Hematopoietic multipotent progenitor cell treated with erythropoietin and hydrocortisone succinate and interleukin-3 and kit ligand, for 4 days (in vitro differentiated cells): ENCODE data around the gene MUC20.
"Not testable (repeated sequence)": the region's sequence is repeated elsewhere in the genome, so short reads cannot be mapped to it uniquely, and the experiment has no call there.

ENCODE experiments used
- DNase-seq: peaks from one replicate; pipeline ENCODE4 v3.0.0-alpha.2; 2015

Gene MUC20

GRCh38 chr3:195731356-195731905 is 10.7 kb downstream of the MUC20 start:
- DNase-seq: no peak

GRCh38 chr3:195732940-195733339 is 12.2 kb downstream of the MUC20 start:
- DNase-seq: no peak

GRCh38 chr3:195735036-195735695 is 14.4 kb downstream of the MUC20 start:
- DNase-seq: no peak

- DNase-seq: no peak
These were observed 16.2 kb downstream of the MUC20 start for GRCh38 chr3:195736866-195737490.

DNA sequence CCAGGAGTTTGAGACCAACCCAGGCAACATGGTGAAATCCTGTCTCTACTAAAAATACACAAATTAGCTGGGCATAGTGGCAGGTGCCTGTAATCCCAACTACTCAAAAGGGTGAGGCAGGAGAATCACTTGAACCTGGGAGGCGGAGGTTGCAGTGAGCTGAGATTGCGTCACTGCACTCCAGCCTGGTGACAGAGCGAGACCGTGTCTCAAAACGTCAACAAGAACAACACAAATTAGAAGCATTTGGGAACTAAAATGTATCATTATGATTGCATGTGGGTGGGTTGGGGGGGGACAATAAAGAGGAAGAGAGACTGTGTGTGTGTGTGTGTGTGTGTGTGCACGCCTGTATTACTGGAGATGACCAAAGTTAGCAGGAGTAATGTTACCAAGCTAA is 17.0 kb downstream of the MUC20 start:
- DNase-seq: not testable (repeated sequence)

GRCh38 chr3:195738274-195739044 is 17.7 kb downstream of the MUC20 start:
- DNase-seq: no peak

- DNase-seq: no peak
These were observed 18.9 kb downstream of the MUC20 start for GRCh38 chr3:195739561-195740111.

DNA sequence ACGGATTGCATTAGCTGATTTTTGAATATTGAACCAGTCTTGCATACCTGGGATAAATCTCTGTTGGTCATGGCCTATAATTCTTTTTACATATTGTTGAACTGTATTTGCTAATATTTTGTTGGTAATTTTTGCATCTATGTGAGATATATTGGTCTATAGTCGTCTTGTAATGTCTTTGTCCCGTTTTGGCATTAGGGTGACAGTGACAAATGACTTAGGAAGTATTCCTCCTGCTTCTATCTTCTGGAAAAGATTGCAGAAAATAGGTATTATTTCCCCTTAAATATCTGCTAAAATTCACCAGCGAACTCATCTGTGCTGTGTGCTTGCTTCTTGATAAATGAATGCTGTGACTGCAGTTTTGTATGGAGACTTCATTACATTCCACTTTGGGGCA is 23.7 kb downstream of the MUC20 start:
- DNase-seq: no peak

GRCh38 chr3:195746346-195746745 is 25.6 kb downstream of the MUC20 start:
- DNase-seq: no peak

- no peak for DNase-seq
These were observed 26.0 kb downstream of the MUC20 start for GRCh38 chr3:195746751-195747150.

GRCh38 chr3:195748661-195749060 is 27.9 kb downstream of the MUC20 start:
- no peak for DNase-seq

GRCh38 chr3:195749101-195749500 is 28.3 kb downstream of the MUC20 start:
- DNase-seq: not testable (repeated sequence)

DNA sequence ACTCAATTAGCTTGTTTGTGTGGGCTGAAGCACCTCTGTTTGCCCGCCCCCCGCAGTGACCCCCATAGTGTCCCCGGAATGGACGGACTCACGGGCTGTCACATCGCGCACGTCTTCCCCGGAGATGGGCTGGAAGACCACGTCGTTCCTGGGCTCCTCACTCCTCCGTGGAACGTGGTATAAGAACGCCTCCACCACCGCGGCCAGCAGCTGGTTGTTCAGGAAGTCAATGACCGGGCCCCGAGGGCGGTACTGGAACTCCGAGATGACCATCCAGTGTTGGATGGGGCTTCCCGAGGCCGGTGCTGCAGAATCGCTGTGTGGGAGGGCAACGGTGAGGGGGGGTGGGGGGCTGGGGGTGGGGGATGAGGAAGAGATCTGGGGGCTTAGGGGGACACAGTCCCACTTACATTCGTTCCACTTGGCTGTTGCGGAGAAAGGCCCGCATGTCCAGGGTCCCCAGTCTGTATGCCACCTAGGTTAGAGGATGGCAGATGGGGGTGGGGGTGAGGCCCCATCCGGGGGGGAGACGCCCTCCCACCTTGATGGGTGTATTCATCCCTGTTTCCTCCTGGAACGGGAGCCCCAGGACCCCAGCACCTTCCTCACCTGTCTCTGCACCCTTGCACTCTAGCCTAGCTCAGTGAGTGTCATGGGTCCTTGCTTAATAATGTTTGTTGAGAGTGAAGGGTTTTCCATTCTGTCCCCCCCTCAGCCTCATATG is 30.2 kb downstream of the MUC20 start:
- no peak for DNase-seq

- no peak for DNase-seq
These were observed 30.8 kb downstream of the MUC20 start for GRCh38 chr3:195751560-195751959.

- no peak for DNase-seq
These were observed 31.3 kb downstream of the MUC20 start for GRCh38 chr3:195752066-195752465.

DNA sequence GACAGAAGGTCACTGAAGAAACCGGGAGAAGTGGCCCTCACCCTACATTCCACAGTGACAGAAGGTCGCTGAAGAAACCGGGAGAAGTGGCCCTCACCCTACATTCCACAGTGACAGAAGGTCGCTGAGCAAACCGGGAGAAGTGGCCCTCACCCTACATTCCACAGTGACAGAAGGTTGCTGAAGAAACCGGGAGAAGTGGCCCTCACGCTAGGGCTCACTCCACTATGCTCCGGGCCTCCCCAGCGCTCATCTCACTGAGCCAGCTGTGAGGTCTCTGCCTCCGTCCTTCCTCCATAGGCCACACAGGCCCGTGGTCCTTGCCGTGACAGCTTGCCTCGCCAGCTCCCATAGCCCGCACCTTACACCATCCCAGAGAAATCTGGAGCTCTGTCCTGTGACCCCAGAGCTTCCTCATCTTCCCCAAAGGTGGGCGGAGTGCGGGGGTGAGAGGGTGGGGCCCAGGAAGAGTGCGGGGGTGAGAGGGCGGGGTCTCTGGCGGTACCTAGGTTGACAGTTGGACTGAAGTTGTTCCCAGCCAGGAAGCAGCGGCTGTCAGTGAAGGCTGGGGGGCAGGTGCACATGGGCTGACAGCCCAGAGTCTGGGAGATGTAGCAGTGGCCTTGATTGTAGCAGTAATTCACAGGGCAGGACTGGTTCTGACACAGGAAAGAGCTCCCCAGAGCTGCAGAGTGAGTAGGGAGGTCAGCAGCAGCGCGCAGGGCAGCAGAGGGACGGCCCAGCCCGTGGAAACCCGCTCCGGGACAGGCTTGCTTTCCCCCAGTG is 32.0 kb downstream of the MUC20 start:
- DNase-seq: no peak

DNA sequence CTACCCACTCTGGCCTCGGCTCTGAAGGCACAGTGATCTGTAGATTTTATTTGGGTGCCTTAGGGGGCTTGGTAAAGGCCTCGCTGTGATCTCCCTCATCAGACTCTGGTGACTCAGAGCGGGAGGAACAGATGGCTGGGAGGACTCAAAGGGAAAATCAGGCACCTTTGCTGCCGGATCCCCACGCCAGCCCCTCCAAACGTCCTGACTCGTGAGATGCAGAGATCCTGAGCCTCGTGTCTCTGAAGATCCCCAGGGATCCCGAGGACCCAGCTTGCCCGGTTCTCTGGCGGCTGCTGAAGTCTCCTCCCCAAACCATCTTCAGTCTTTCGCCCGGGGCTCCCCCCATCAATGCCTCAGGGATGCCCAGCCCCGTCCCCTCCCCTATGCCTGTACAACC is 32.8 kb downstream of the MUC20 start:
- no peak for DNase-seq

DNA sequence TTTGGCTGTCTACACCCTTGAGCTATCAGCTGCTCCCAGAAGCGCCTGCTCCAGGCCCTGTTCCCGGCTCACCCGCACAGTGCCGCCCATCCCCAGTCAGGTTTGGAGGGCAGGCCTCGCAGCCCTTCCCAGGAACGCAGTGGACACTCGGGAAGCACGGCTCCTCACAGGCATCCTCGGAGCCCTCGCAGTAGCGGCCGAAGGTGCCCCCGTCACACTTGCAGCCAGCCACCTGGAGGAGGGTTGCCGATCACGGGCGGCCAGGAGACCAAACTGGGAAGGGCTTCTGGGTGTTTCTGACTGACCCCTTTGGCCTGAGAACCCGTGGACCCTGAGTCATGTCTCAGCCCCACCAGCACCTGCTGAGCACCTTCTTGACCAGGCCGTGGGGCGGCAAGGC is 33.4 kb downstream of the MUC20 start:
- DNase-seq: no peak

DNA sequence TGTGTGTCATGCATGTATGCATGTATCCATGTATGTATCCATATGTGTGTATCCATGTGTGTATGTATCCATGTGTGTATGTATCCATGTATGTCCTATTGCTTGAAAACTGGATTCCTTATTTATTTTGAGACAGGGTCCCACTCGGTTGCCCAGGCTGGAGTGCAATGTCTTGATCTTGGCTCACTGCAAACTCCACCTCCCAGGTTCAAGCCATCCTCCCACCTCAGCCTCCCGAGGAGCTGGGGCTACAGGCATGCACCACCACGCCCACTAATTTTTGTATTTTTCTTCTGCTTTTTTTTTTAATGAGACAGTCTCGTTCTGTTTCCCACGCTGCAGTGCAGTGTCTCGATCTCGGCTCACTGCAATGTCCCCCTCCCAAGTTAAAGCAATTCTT is 34.1 kb downstream of the MUC20 start:
- no peak for DNase-seq

DNA sequence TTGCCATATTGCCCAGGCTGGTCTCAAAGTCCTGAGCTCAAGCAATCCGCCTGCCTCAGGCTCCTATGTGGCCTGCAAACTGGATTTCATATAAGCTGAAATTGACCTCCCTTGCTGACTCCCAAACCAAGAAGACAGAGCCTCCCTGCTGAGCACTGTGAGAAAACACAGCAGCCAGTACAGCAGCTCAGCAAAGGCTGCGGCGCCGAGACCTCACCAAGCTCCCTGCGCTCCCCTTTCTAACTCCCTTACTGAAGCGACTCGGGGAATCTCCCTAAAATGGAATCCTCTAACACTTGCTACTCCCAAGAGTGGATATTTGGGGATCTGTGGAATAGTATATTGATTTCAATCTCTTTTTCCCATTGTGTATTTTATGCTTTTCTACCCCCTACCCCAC is 34.6 kb downstream of the MUC20 start:
- no peak for DNase-seq

DNA sequence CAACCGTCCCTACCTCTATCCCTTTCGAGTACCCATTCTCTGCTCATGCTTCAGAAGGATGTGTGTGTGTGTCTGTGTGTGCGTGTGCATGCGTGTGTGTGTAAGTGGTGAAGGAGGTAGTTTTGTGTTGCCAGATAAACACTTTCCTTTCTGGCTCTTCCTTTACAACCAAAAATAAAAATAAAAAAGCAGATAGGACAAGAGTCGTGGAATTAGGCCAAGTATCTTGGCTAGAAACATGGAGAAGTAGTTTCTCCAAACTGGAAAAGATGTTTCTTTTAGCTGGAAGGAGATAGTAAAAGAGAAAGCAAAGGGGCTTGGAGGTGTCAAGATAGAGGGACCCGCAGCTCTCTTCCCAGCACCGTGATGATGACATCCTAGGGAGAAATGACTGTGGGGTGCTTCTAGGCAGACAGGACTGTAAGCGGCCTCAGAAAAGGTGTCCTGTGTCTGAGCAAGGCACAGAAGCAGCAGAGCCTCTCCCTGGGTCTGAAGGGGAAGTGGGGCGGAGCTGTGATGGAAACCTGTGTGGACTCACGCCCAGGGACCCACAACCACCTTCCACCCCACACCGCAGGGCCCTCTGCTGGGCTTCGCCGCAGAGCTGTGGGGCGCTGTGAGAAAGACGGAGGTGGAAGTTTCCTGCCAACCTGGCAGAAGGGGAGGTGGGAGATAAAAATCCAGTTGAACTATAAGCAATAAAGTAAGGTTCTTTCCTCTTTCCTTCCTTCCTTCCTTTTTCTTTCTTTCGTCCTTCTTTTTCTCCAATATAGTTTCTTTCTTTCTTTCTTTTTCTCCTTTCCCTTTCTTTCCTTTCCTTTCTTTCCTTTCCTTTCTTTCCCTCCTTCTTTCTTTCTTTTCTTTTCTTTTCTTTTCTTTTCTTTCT is 35.3 kb downstream of the MUC20 start:
- DNase-seq: peak; percentile 18
